Thyroid gland (tissue), 4 donors: ENCODE data around the gene GPR35. TPM values are rescaled to one million over a fixed set of nuclear protein-coding genes. Genes with fewer than 3 reads are reported as not detected.

Source experiments
- DNase-seq, 2 donors: peaks; one replicate each; pipeline ENCODE4 v3.0.0-alpha.2; 2019
- H3K27ac ChIP-seq, 3 donors: fragments of 200-600 bp; sonication (generic); 1 replicate in 2 of 3; 2 replicates in 1 of 3; pipeline ENCODE4 v1.5.1; 2016 to 2019; ENCODE audit warnings: mild to moderate bottlenecking in 1 of 3, moderate library complexity in 1 of 3
- H3K27me3 ChIP-seq: fragments of 200-600 bp; sonication (generic); one replicate; pipeline ENCODE4 v1.5.1; 2019
- H3K36me3 ChIP-seq, 2 donors: fragments of 200-600 bp; sonication (generic); one replicate each; pipeline ENCODE4 v1.5.1; 2016 to 2019
- H3K4me1 ChIP-seq, 2 donors: fragments of 200-600 bp; sonication (generic); one replicate each; pipeline ENCODE4 v1.5.1; 2017 to 2019
- H3K4me3 ChIP-seq, 3 donors: fragments of 200-600 bp; sonication (generic); replicated peaks in 1 of 3; 1 replicate in 2 of 3; 2 replicates in 1 of 3; pipeline ENCODE4 v1.5.1; 2016; ENCODE audit warnings: mild to moderate bottlenecking in 1 of 3
- H3K9me3 ChIP-seq: fragments of 200-600 bp; sonication (generic); one replicate; pipeline ENCODE4 v1.5.1; 2017
- POLR2A ChIP-seq, 2 donors: fragments of 450-650 bp; IDR thresholded peaks; one replicate each; pipeline ENCODE4 v1.6.1; 2017; ENCODE audit warnings: antibody characterized with exemption in 2 of 2, mild to moderate bottlenecking in 2 of 2, moderate library complexity in 1 of 2
- WGBS, 2 donors: methylation state at CpG; one replicate each; pipeline ENCODE4 v1.1.5; 2017; 5-methylcytosine and 5-hydroxymethylcytosine counted together
- intact Hi-C: fragments of 100-400 bp; cut with DNase I; formaldehyde crosslinking; loops from one replicate; pipeline ENCODE4 v1.15.1; 2023
- total RNA-seq, 4 donors: library from RNA; depleted of rRNA; stranded (reverse); fragments of >200 nt; gene quantifications; one replicate each; pipeline ENCODE4 v1.2.3, GENCODE V29; 2016
- TF ChIP-seq, protein P1 (sequence below), 6 experiments: fragments of 200-600 bp in 3 of 6; fragments of 450-650 bp in 3 of 6; sonication (generic) in 3 of 6; IDR thresholded peaks; one replicate each; pipeline ENCODE4 v1.5.1; 2016 to 2019; ENCODE audit warnings: antibody characterized with exemption in 6 of 6, mild to moderate bottlenecking in 2 of 6, inconsistent platforms in 1 of 6, moderate library complexity in 1 of 6

Gene GPR35
- total RNA-seq, 4 donors from 2014 or later: 0.29 to 1.7 (median 1.0) TPM

DNA sequence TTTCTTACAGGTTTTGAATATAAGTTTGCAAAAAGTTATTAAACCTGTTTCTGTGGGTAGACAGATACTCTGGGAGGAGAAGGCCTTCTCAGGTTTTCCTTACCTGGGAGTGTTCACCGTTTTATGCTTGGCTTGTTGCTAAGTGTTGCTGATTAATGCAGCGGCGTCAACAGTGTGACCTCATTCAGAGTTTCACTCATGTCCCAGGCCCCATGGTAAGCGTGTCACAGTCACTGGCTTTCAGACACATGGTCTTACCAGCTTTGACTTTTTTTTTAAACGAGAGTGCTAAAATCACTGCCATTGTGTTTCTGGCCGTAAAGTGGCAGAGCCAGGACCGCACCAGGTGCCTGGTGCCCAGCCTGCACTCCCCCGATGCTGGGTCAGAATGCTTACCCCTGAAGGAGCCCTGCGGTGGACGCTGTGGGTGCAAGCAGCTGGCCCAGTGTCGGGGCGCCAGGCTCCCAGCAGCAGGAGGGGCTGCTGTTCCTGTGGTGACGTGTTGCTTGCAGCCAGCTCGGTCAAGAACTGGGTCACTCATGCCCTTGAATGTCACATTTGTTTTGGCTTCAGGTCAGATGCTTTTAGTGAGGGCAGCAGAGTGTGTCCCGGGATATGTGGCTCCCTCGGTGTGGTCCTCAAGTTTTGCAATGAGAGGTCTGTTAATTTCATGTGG is 35.3 kb upstream of the GPR35 start:
- Histone ChIP-seq H3K4me1 (peaks cover 18 to 22% of the 10 kb centered on the region in 2 donors), H3K27ac (no peak overlapping the region), H3K4me3 (no peak overlapping the region), H3K9me3 (no peaks in the 10 kb centered on the region), H3K36me3 (peaks cover 3 to 13% of the 10 kb centered on the region in 2 donors), H3K27me3 (no peaks in the 10 kb centered on the region)
- TF ChIP-seq POLR2A (IDR thresholded peaks at IDR 0.05): no peak
- TF ChIP-seq, protein P1, sequence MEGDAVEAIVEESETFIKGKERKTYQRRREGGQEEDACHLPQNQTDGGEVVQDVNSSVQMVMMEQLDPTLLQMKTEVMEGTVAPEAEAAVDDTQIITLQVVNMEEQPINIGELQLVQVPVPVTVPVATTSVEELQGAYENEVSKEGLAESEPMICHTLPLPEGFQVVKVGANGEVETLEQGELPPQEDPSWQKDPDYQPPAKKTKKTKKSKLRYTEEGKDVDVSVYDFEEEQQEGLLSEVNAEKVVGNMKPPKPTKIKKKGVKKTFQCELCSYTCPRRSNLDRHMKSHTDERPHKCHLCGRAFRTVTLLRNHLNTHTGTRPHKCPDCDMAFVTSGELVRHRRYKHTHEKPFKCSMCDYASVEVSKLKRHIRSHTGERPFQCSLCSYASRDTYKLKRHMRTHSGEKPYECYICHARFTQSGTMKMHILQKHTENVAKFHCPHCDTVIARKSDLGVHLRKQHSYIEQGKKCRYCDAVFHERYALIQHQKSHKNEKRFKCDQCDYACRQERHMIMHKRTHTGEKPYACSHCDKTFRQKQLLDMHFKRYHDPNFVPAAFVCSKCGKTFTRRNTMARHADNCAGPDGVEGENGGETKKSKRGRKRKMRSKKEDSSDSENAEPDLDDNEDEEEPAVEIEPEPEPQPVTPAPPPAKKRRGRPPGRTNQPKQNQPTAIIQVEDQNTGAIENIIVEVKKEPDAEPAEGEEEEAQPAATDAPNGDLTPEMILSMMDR (IDR thresholded peaks at IDR 0.05): no peak
- intact Hi-C loops: loop anchor here (10.0 kb wide), 1 partner anchor 115 kb away; no protein-coding TSS in a partner anchor
- WGBS, 2 donors: 90 to 91% methylated on average over 10 to 16 of the region's 16 CpGs
- DNase-seq: no peak

DNA sequence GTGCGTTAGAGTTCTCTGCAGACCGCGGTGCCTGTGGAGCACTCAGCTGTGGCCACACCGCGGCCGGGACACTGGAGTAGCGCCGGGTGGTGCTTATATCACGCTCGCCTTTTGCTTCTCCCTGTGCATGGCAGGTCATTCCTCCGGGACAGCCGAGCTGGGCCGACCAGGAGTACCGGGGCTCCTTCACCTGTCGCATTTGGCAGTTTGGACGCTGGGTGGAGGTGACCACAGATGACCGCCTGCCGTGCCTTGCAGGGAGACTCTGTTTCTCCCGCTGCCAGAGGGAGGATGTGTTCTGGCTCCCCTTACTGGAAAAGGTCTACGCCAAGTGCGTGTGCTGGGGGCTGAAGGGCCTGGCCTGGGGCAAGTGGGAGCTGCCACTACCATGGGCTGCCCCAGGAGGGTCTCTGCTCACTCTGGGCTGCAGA is 34.6 kb upstream of the GPR35 start:
- no peak for DNase-seq
- intact Hi-C loops: loop anchor here (10.0 kb wide), 1 partner anchor 114 kb away; no protein-coding TSS in a partner anchor
- no peaks in the 10 kb centered on the region for H3K27me3 ChIP-seq
- H3K27ac ChIP-seq: no peak overlapping the region
- H3K9me3 ChIP-seq: no peaks in the 10 kb centered on the region
- TF ChIP-seq, protein P1 (IDR thresholded peaks at IDR 0.05): no peak
- no peak for TF ChIP-seq POLR2A (IDR thresholded peaks at IDR 0.05)
- WGBS, 2 donors: 93 to 99% methylated on average over 4 to 13 of the region's 21 CpGs
- H3K4me3 ChIP-seq: no peak overlapping the region
- H3K36me3 ChIP-seq: peaks cover 3 to 13% of the 10 kb centered on the region in 2 donors
- peaks cover 11 to 15% of the 10 kb centered on the region in 2 donors for H3K4me1 ChIP-seq

DNA sequence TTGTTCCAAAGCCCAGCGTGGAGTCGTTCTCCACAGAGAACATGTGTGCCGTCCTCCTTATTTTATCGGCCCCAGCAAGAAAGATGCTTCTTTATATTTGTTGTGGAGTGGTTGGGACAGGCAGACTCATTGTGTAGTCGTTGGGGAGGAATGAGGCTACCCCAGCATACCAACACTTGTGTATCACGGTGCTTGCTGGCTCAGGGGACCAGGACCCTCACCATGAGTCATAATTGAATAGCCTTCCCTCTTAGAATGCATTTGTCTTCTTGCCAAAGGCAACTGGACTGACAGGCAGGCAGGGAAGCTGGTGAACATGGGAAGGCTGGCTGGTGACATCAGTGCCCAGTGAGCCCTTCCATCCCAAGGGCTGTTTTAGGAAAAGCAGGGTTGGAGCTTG is 34.1 kb upstream of the GPR35 start:
- Histone ChIP-seq H3K27ac (no peak overlapping the region), H3K4me1 (peaks cover 10 to 15% of the 10 kb centered on the region in 2 donors), H3K36me3 (peaks cover 3 to 13% of the 10 kb centered on the region in 2 donors), H3K9me3 (no peaks in the 10 kb centered on the region), H3K27me3 (no peaks in the 10 kb centered on the region), H3K4me3 (no peak overlapping the region)
- intact Hi-C loops: loop anchor here (10.0 kb wide), 1 partner anchor 114 kb away; no protein-coding TSS in a partner anchor
- WGBS, 2 donors: 92% methylated on average over 6 of the region's 6 CpGs
- DNase-seq: no peak
- no peak for TF ChIP-seq POLR2A (IDR thresholded peaks at IDR 0.05)
- TF ChIP-seq, protein P1 (IDR thresholded peaks at IDR 0.05): no peak

DNA sequence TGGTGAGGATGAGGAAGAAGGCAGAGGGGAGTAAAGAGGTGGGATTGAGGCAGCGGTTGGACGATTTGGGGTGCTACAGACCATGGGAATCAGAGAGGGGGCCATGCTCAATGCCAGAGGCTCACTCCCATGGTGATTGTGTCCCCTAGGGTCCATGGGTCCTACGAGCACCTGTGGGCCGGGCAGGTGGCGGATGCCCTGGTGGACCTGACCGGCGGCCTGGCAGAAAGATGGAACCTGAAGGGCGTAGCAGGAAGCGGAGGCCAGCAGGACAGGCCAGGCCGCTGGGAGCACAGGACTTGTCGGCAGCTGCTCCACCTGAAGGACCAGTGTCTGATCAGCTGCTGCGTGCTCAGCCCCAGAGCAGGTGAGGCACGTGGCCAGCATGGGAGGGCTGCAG is 33.5 kb upstream of the GPR35 start:
- H3K4me3 ChIP-seq: no peak overlapping the region
- H3K27ac ChIP-seq: no peak overlapping the region
- TF ChIP-seq, protein P1 (IDR thresholded peaks at IDR 0.05): no peak
- TF ChIP-seq POLR2A (IDR thresholded peaks at IDR 0.05): no peak
- no peaks in the 10 kb centered on the region for H3K27me3 ChIP-seq
- H3K9me3 ChIP-seq: no peaks in the 10 kb centered on the region
- no peak for DNase-seq
- 94 to 95% methylated on average over 8 to 9 of the region's 13 CpGs for WGBS, 2 donors
- H3K4me1 ChIP-seq: peaks cover 10 to 15% of the 10 kb centered on the region in 2 donors
- intact Hi-C loops: loop anchor here (10.0 kb wide), 1 partner anchor 113 kb away; no protein-coding TSS in a partner anchor
- peaks cover 3 to 13% of the 10 kb centered on the region in 2 donors for H3K36me3 ChIP-seq
